Ovary (tissue), 9 donors: ENCODE data around the gene FBXL20. TPM values are rescaled to one million over a fixed set of nuclear protein-coding genes. Genes with fewer than 3 reads are reported as not detected.

Source experiments
- DNase-seq, 5 donors: peaks; one replicate each; pipeline ENCODE4 v3.0.0-alpha.2; 2019 to 2020
- H3K27ac ChIP-seq, 2 donors: fragments of 200-600 bp; one replicate each; pipeline versions ENCODE4 v1.5.1 to v1.8.0; 2019 to 2022
- H3K27me3 ChIP-seq: fragments of 200-600 bp; one replicate; pipeline ENCODE4 v1.8.0; 2022
- H3K36me3 ChIP-seq: fragments of 200-600 bp; sonication (generic); one replicate; pipeline ENCODE4 v1.5.1; 2019
- H3K4me1 ChIP-seq: one replicate; pipeline ENCODE4 v1.8.1; 2013; ENCODE audit warnings: mild to moderate bottlenecking, moderate library complexity; ENCODE audit not compliant: insufficient read depth
- H3K4me3 ChIP-seq: fragments of 200-600 bp; sonication (generic); one replicate; pipeline ENCODE4 v1.5.1; 2017
- H3K9me3 ChIP-seq, 2 donors: fragments of 200-600 bp in 1 of 2; sonication (generic) in 1 of 2; one replicate each; pipeline versions ENCODE4 v1.5.1 to v1.8.1; 2013 to 2019; ENCODE audit warnings: mild to moderate bottlenecking in 1 of 2, moderate library complexity in 1 of 2
- CTCF ChIP-seq, 3 donors: fragments of 450-650 bp in 2 of 3; fragments of 200-600 bp in 1 of 3; IDR thresholded peaks; one replicate each; pipeline versions ENCODE4 v1.5.1 to v1.8.0; 2016 to 2022; ENCODE audit warnings: antibody characterized with exemption in 3 of 3, mild to moderate bottlenecking in 1 of 3
- EP300 ChIP-seq: sonication (generic); formaldehyde crosslinking; IDR thresholded peaks from one replicate; pipeline ENCODE4 v1.6.1; 2017; ENCODE audit warnings: antibody characterized with exemption
- POLR2A ChIP-seq: fragments of 450-650 bp; IDR thresholded peaks from one replicate; pipeline ENCODE4 v1.6.1; 2017; ENCODE audit warnings: antibody characterized with exemption, mild to moderate bottlenecking, moderate library complexity
- WGBS, 3 donors: extraction: QIAGEN DNeasy Blood & Tissue Kit in 1 of 3; methylation state at CpG; one replicate each; pipeline versions ENCODE4 v1.1.5 to v1.1.7; 2013 to 2017; 5-methylcytosine and 5-hydroxymethylcytosine counted together
- intact Hi-C, 4 donors: fragments of 100-400 bp; cut with DNase I; formaldehyde crosslinking; loops; one replicate each; pipeline versions ENCODE4 v1.11.0 to v1.15.1; 2022 to 2023
- polyA plus RNA-seq, 2 donors: library from polyadenylated mRNA; stranded (reverse); fragments of 200-250 nt in 1 of 2; fragments of 350-450 nt in 1 of 2; fragmentation: Illumina TruSeq in 1 of 2; extraction: RNeasy Lipid Tissue Mini Kit (QIAGEN cat#74804) in 1 of 2; gene quantifications; one replicate each; pipeline ENCODE4 v1.2.3, GENCODE V29; 2013 to 2014
- total RNA-seq, 7 donors: library from RNA; depleted of rRNA in 2 of 7; stranded (reverse); fragments of >200 nt in 2 of 7; fragmentation: NEBNext Ultra II Directional in 3 of 7; extraction: Animal tissue kit (Norgen Biotek cat#: 25700) in 3 of 7; gene quantifications; one replicate each; pipeline versions ENCODE4 v1.1.0 to v1.2.4, GENCODE V29; 2016 to 2023
- donor health status: DM: no; HTN: no; CAD: no; lungs with moderate emphysema.
- donor health status: DM: no; HTN: no; CAD: no.
- donor health status: Bipolar disorder and iron deficiency.
- donor health status: DM: yes; HTN: yes; CAD: no.
- donor health status: DM: no; HTN: no; CAD: no.
- donor health status: DM: yes; HTN: yes; CAD: no.

Gene FBXL20
- total and polyA plus RNA-seq, 9 donors: 4.7 to 25.2 (median 16.6) TPM

- TF ChIP-seq CTCF (IDR thresholded peaks at IDR 0.05) (no peak), EP300 (no peak), POLR2A (no peak)
- intact Hi-C loops: no loop called here
- WGBS, 3 donors: 81 to 87% (median 83%) methylated on average over 5 of the region's 5 CpGs
Measured at GRCh38 chr17:39332092-39332491, 69.3 kb downstream of the FBXL20 start.

DNA sequence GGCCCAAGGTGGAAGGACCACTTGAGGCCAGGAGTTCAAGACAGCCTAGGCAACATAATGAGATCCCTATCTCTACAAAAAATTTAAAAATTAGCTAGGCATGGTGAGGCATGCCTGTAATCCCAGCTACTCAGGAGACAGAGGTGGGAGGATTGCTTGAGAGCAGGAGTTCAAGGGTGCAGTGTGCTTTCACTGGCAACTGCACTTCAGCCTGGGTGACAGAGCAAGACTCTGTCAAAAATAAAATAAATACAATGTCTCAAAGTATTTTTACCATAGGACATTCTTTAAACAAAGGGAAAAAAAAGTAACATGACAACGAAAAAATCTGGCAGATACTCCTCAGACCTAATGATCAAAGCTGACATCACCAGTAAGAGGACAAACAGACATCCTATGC lies 72.6 kb downstream of the FBXL20 start:
- Histone ChIP-seq H3K9me3 (no peaks in the 10 kb centered on the region), H3K27ac (no peak overlapping the region), H3K4me3 (no peak overlapping the region), H3K27me3 (no peaks in the 10 kb centered on the region), H3K36me3 (no peaks in the 10 kb centered on the region), H3K4me1 (peaks cover 2% of the 10 kb centered on the region)
- DNase-seq: no peak
- intact Hi-C loops: no loop called here
- TF ChIP-seq EP300 (no peak), CTCF (IDR thresholded peaks at IDR 0.05) (no peak), POLR2A (no peak)
- WGBS, 3 donors: 42 to 50% (median 50%) methylated on average over 1 of the region's 1 CpG

More at GRCh38 chr17:39332092-39332491, 69.3 kb downstream of the FBXL20 start:
- H3K9me3 ChIP-seq: no peaks in the 10 kb centered on the region
- H3K27ac ChIP-seq: no peak overlapping the region
- H3K4me3 ChIP-seq: no peak overlapping the region
- no peak for DNase-seq
- no peaks in the 10 kb centered on the region for H3K27me3 ChIP-seq
- peaks cover 6% of the 10 kb centered on the region for H3K4me1 ChIP-seq
- no peaks in the 10 kb centered on the region for H3K36me3 ChIP-seq

GRCh38 chr17:39327109-39327508 lies 74.3 kb downstream of the FBXL20 start:
- no peak for DNase-seq
- H3K27ac ChIP-seq: no peak overlapping the region
- H3K4me3 ChIP-seq: no peak overlapping the region
- no peaks in the 10 kb centered on the region for H3K36me3 ChIP-seq
- H3K4me1 ChIP-seq: peaks cover 1% of the 10 kb centered on the region
- WGBS, 3 donors: 88 to 96% (median 93%) methylated on average over 4 of the region's 4 CpGs
- H3K9me3 ChIP-seq: no peaks in the 10 kb centered on the region
- TF ChIP-seq EP300 (no peak), CTCF (IDR thresholded peaks at IDR 0.05) (no peak), POLR2A (no peak)
- intact Hi-C loops: no loop called here
- no peaks in the 10 kb centered on the region for H3K27me3 ChIP-seq

DNA sequence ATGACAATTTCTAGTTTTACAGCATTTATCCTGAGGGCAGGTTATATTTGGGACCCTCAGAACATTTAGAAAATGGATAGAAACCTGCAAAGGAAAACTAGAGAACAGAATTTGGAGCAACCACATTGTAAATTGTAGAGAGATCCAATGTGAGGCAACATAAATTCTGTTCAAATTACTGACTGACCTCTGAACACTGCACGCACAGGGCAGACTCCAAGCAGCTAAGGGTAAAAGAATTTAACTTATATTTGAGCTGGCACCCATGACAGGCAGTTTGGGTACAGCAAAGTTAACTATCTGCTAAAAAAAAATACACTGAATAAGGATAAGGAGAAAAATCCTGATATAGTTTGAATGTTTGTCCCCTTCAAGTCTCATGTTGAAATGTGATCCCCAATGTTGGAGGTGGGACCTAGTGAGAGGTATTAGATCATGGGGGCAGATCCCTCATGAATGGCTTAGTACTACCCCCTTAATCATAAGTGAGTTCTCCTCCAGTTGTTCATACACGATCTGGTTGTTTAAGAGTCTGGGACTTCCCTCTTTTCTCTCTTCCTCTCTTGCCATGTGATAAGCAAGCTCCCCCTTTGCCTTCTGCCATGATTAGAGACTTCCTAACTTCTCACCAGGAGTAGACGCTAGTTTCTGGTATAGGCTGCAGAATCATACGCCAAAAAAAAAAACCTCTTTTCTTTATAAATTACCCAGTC lies 75.7 kb downstream of the FBXL20 start:
- H3K4me3 ChIP-seq: no peak overlapping the region
- 91 to 92% (median 91%) methylated on average over 4 of the region's 4 CpGs for WGBS, 3 donors
- H3K36me3 ChIP-seq: no peaks in the 10 kb centered on the region
- H3K4me1 ChIP-seq: no peaks in the 10 kb centered on the region
- no peaks in the 10 kb centered on the region for H3K27me3 ChIP-seq
- intact Hi-C loops: no loop called here
- no peak overlapping the region for H3K27ac ChIP-seq
- no peak for DNase-seq
- H3K9me3 ChIP-seq: no peaks in the 10 kb centered on the region
- TF ChIP-seq EP300 (no peak), POLR2A (no peak), CTCF (IDR thresholded peaks at IDR 0.05) (no peak)
